GM19324 (cell line): Measurements from ENCODE around the gene CBX5.
A peak's percentile ranks its signal among the peaks of the same experiment; 100 is the strongest.
"Not testable (repeated sequence)": the region's sequence is repeated elsewhere in the genome, so short reads cannot be mapped to it uniquely, and the experiment has no call there.

Source experiments
- ATAC-seq: cut with Tn5 transposase; IDR thresholded peaks from one replicate; pipeline ENCODE4 v1.9.1; 2021; ENCODE audit warnings: mild to moderate bottlenecking, moderate library complexity; ENCODE audit not compliant: unreplicated experiment, low FRiP score

The CBX5 gene

GRCh38 chr12:54229624-54230212 lies 50.2 kb downstream of the CBX5 start:
- no peak for ATAC-seq

GRCh38 chr12:54228471-54228870 lies 51.5 kb downstream of the CBX5 start:
- ATAC-seq, result no peak

GRCh38 chr12:54227927-54228326 lies 52.0 kb downstream of the CBX5 start:
- not testable (repeated sequence) for ATAC-seq

GRCh38 chr12:54227376-54227775 lies 52.5 kb downstream of the CBX5 start:
- ATAC-seq, result no peak

GRCh38 chr12:54225666-54226065 lies 54.3 kb downstream of the CBX5 start:
- ATAC-seq, result no peak

- ATAC-seq, result no peak
These were observed 57.3 kb downstream of the CBX5 start for GRCh38 chr12:54222609-54223008.

- no peak for ATAC-seq
These were observed 58.4 kb downstream of the CBX5 start for GRCh38 chr12:54221402-54221984.

- ATAC-seq, result no peak
These were observed 59.4 kb downstream of the CBX5 start for GRCh38 chr12:54220567-54220966.

- ATAC-seq, result no peak
These were observed 59.8 kb downstream of the CBX5 start for GRCh38 chr12:54220092-54220557.

GRCh38 chr12:54217774-54218241 lies 62.1 kb downstream of the CBX5 start:
- no peak for ATAC-seq

GRCh38 chr12:54216797-54217661 lies 62.9 kb downstream of the CBX5 start:
- ATAC-seq, result no peak

GRCh38 chr12:54215989-54216796 lies 63.7 kb downstream of the CBX5 start:
- no peak for ATAC-seq

GRCh38 chr12:54214553-54215406 lies 65.1 kb downstream of the CBX5 start:
- peak; percentile 80 for ATAC-seq

- ATAC-seq, result no peak
These were observed 66.8 kb downstream of the CBX5 start for GRCh38 chr12:54213079-54213478.

- ATAC-seq, result no peak
These were observed 68.0 kb downstream of the CBX5 start for GRCh38 chr12:54211920-54212319.

- no peak for ATAC-seq
These were observed 69.5 kb downstream of the CBX5 start for GRCh38 chr12:54210400-54210790.

- ATAC-seq, result no peak
These were observed 71.3 kb downstream of the CBX5 start for GRCh38 chr12:54208591-54208990.

GRCh38 chr12:54207539-54208294 lies 72.2 kb downstream of the CBX5 start:
- peak; percentile 54 for ATAC-seq

GRCh38 chr12:54206791-54207190 lies 73.1 kb downstream of the CBX5 start:
- ATAC-seq, result no peak
